ENCODE measurements around the gene SGMS1. TPM values are rescaled to one million over a fixed set of nuclear protein-coding genes. Genes with fewer than 3 reads are reported as not detected.

The SGMS1 gene
- polyA plus RNA-seq, 1 of the 3 experiments (the other 2 are of a cell fraction) = 6.3 TPM

DNA sequence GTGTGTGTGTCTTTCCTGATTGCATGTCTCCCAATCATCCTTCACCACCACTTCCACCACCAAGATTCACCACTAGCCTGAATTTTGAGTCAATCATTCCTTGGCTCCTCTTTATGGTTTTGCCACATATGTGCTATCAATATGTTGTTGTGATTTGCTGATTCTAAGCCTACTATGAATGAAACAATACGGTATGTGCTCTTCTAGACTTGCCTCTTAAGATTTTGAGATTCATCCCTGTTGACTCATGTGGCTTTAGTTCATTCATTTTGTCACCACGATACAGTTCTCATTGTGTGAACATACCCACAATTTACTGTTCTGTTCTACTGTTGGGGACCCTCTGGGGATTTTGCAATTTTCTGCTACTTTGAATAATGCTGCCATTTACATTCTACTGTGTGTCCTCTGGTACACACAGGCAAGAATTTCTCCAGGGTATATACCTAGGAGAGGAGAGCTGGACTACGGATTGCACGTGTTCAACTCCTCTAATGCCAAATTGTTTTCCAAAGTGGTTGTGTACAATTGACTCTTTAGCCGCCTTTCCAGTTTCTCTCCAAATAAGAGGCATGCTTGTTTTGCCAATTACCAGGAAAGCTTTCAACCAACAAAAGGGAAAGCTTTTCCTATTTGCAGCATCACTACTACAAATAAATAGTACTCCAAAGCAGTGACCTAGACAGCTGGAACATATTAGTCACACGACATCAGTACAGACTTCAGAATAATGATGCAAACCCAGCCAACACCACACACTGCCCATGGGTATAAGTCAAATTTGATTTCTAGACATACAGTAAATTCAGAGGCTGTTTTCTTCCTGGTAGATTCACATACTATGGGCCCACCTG lies 30.0 kb downstream of the SGMS1 start (continued):
- no peak for TF ChIP-seq SMC3 (IDR thresholded peaks at IDR 0.05; ENCODE audit: low read depth, low read length)
- 0 out of 2 replicates have a peak, but pooled peaks have one; percentile 6 for TF ChIP-seq FOSL2 (IDR thresholded peaks at IDR 0.05; ENCODE audit: borderline replicate concordance, low read depth)

DNA sequence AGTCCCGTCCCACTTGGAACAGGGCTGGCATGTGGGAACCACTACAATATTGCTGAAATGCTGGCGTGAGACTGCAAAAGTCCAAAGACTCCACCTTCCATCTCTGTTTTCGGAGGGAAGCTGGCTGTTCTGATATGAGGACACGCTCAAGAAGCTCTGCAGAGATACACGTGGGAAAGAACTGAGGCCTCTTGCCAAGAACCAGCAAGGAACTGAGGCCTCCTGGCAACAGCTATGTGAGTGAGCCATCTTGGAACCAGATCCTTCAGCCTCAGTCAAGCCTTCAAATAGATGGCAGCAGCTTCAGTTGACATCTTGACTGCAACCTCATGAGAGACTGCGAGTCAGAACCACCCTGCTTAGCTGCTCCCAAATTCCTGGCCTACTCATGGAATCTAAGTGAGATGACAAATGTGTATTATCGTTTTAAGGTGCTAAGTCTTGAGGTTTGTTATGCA lies 30.8 kb downstream of the SGMS1 start:
- H3K4me3 ChIP-seq (ENCODE audit: low read depth in 2 of 2, low read length in 1 of 2) = no peak overlapping the region
- peak overlapping the region in 1 of 2 experiments; percentile 22; a peak in 1 of 4 replicates for H3K27ac ChIP-seq (ENCODE audit: low read depth in 2 of 2, low read length in 1 of 2)
- POLR2A ChIA-PET = interaction anchor here (1.5 kb wide), 1 partner anchor 15 kb away, joined by 3 read pairs; no protein-coding TSS in a partner anchor

More for the DNA sequence above, 30.8 kb downstream of the SGMS1 start:
- Histone ChIP-seq H3K9me2 (no peaks in the 10 kb centered on the region), H3K9me3 (no peaks in the 10 kb centered on the region), H3K4me1 (ENCODE audit: control insufficient read depth in 1 of 2, insufficient read depth in 2 of 2, low read depth in 1 of 2, low read length in 1 of 2) (peaks cover 9 to 13% of the 10 kb centered on the region in 2 experiments; a peak in 3 of 4 replicates), H2AFZ (ENCODE audit: low read depth) (no peak overlapping the region), H3K4me2 (no peak overlapping the region), H3K9ac (no peak overlapping the region), H3F3A (replicated peaks; ENCODE audit: insufficient read depth) (peaks cover 3% of the 10 kb centered on the region), H3K36me3 (replicated peaks in 1 of 2; ENCODE audit: control insufficient read depth in 1 of 2, insufficient read depth in 2 of 2, low read length in 1 of 2) (peaks cover 0 to 4% of the 10 kb centered on the region in 2 experiments), H3K27me3 (ENCODE audit: insufficient read depth) (no peaks in the 10 kb centered on the region), H3K79me2 (ENCODE audit: insufficient read depth) (peaks cover 7% of the 10 kb centered on the region; the same call in 1 of the 2 replicates), H4K20me1 (ENCODE audit: insufficient read depth) (no peaks in the 10 kb centered on the region)
- 91% methylated on average over 6 of the region's 7 CpGs for WGBS (ENCODE audit: low lambda C conversion rate)
- CTCF ChIA-PET = no interaction called here
- TF ChIP-seq, protein P1, sequence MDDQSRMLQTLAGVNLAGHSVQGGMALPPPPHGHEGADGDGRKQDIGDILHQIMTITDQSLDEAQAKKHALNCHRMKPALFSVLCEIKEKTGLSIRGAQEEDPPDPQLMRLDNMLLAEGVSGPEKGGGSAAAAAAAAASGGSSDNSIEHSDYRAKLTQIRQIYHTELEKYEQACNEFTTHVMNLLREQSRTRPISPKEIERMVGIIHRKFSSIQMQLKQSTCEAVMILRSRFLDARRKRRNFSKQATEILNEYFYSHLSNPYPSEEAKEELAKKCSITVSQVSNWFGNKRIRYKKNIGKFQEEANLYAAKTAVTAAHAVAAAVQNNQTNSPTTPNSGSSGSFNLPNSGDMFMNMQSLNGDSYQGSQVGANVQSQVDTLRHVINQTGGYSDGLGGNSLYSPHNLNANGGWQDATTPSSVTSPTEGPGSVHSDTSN (IDR thresholded peaks at IDR 0.05) = no peak
- TF ChIP-seq TAF1 (IDR thresholded peaks at IDR 0.05; ENCODE audit: borderline replicate concordance, low read depth, low read length) = no peak
- no peak for TF ChIP-seq YY1 (IDR thresholded peaks at IDR 0.05; ENCODE audit: low read depth)
- no peak for TF ChIP-seq TCF12 (IDR thresholded peaks at IDR 0.05)
- no peak for TF ChIP-seq TEAD4 (IDR thresholded peaks at IDR 0.05; ENCODE audit: borderline replicate concordance, insufficient read depth)
- TF ChIP-seq MEF2A (IDR thresholded peaks at IDR 0.05; ENCODE audit: borderline replicate concordance, low read depth) = no peak
- TF ChIP-seq, protein P2, sequence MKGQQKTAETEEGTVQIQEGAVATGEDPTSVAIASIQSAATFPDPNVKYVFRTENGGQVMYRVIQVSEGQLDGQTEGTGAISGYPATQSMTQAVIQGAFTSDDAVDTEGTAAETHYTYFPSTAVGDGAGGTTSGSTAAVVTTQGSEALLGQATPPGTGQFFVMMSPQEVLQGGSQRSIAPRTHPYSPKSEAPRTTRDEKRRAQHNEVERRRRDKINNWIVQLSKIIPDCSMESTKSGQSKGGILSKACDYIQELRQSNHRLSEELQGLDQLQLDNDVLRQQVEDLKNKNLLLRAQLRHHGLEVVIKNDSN (IDR thresholded peaks at IDR 0.05; ENCODE audit: borderline replicate concordance, low read depth) = no peak
- no peak for TF ChIP-seq FOSL2 (IDR thresholded peaks at IDR 0.05; ENCODE audit: borderline replicate concordance, low read depth)
- no peak for TF ChIP-seq SMC3 (IDR thresholded peaks at IDR 0.05; ENCODE audit: low read depth, low read length)
- TF ChIP-seq, protein P3, sequence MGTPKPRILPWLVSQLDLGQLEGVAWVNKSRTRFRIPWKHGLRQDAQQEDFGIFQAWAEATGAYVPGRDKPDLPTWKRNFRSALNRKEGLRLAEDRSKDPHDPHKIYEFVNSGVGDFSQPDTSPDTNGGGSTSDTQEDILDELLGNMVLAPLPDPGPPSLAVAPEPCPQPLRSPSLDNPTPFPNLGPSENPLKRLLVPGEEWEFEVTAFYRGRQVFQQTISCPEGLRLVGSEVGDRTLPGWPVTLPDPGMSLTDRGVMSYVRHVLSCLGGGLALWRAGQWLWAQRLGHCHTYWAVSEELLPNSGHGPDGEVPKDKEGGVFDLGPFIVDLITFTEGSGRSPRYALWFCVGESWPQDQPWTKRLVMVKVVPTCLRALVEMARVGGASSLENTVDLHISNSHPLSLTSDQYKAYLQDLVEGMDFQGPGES (IDR thresholded peaks at IDR 0.05; ENCODE audit: low read depth, low read length) = no peak
- no peak for TF ChIP-seq ELF1 (IDR thresholded peaks at IDR 0.05)
- TF ChIP-seq RFX5 (IDR thresholded peaks at IDR 0.05; ENCODE audit: low read length) = no peak
- TF ChIP-seq, protein P4, sequence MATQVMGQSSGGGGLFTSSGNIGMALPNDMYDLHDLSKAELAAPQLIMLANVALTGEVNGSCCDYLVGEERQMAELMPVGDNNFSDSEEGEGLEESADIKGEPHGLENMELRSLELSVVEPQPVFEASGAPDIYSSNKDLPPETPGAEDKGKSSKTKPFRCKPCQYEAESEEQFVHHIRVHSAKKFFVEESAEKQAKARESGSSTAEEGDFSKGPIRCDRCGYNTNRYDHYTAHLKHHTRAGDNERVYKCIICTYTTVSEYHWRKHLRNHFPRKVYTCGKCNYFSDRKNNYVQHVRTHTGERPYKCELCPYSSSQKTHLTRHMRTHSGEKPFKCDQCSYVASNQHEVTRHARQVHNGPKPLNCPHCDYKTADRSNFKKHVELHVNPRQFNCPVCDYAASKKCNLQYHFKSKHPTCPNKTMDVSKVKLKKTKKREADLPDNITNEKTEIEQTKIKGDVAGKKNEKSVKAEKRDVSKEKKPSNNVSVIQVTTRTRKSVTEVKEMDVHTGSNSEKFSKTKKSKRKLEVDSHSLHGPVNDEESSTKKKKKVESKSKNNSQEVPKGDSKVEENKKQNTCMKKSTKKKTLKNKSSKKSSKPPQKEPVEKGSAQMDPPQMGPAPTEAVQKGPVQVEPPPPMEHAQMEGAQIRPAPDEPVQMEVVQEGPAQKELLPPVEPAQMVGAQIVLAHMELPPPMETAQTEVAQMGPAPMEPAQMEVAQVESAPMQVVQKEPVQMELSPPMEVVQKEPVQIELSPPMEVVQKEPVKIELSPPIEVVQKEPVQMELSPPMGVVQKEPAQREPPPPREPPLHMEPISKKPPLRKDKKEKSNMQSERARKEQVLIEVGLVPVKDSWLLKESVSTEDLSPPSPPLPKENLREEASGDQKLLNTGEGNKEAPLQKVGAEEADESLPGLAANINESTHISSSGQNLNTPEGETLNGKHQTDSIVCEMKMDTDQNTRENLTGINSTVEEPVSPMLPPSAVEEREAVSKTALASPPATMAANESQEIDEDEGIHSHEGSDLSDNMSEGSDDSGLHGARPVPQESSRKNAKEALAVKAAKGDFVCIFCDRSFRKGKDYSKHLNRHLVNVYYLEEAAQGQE (IDR thresholded peaks at IDR 0.05; ENCODE audit: low read depth, low read length) = no peak
- DNase-seq = no peak
